Activated CD4-positive, alpha-beta T cell treated with anti-CD3 and anti-CD28 coated beads for 36 hours (primary cell): ENCODE data around the gene FOXF2. TPM values are rescaled to one million over a fixed set of nuclear protein-coding genes. Genes with fewer than 3 reads are reported as not detected.

Experiments
- ATAC-seq: fragments of 200-7000 bp; cut with Tn5 transposase; one replicate; pipeline ENCODE4 v1.10.0; 2021; ENCODE audit warnings: mild to moderate bottlenecking, moderate library complexity
- CTCF ChIA-PET: fragments of 350-600 bp; sonication (Branson Sonifier 250); formaldehyde crosslinking; loops from one replicate; lab custom pipeline; 2021; ENCODE audit warnings: antibody characterized with exemption; lab: Charles Lee
- POLR2A ChIA-PET: fragments of 350-600 bp; sonication (Branson Sonifier 250); formaldehyde crosslinking; loops from one replicate; lab custom pipeline; 2021; ENCODE audit warnings: antibody characterized with exemption, inconsistent platforms; lab: Charles Lee
- DNase-seq: peaks from one replicate; pipeline ENCODE4 v3.0.0-alpha.2; 2020
- H3K27ac Mint-ChIP-seq: one replicate; pipeline ENCODE4 v1.8.0; 2021; ENCODE audit warnings: mixed read lengths
- H3K27me3 Mint-ChIP-seq: one replicate; pipeline ENCODE4 v1.8.0; 2021; ENCODE audit warnings: mixed read lengths
- H3K36me3 Mint-ChIP-seq: one replicate; pipeline ENCODE4 v1.8.0; 2021; ENCODE audit warnings: low read depth, mixed read lengths
- H3K4me1 Mint-ChIP-seq: one replicate; pipeline ENCODE4 v1.8.0; 2021; ENCODE audit warnings: mixed read lengths
- H3K4me3 Mint-ChIP-seq: one replicate; pipeline ENCODE4 v1.8.0; 2021; ENCODE audit warnings: mild to moderate bottlenecking, moderate library complexity, mixed read lengths
- H3K9me3 Mint-ChIP-seq: one replicate; pipeline ENCODE4 v1.8.0; 2021; ENCODE audit warnings: low read depth, mixed read lengths
- intact Hi-C, 2 experiments: fragments of 100-400 bp; cut with DNase I in 1 of 2; cut with micrococcal nuclease in 1 of 2; formaldehyde crosslinking; loops; one replicate each; pipeline versions ENCODE4 v1.14.2 to v1.15.1; 2022 to 2024; cut with DNase I, micrococcal nuclease
- microRNA-seq: library from miRNA; unstranded; fragments of <30 nt; microRNA quantifications from one replicate; pipeline ENCODE4 v1.2.0, GENCODE V29; 2021; ENCODE audit warnings: borderline replicate concordance
- total RNA-seq, 2 experiments: library from RNA; stranded (reverse); gene quantifications; one replicate each; pipeline ENCODE4 v1.2.3, GENCODE V29; 2021

Gene FOXF2
- total RNA-seq, 2 experiments from 2014 or later = not detected

- CTCF ChIA-PET = interaction anchor here (0.6 to 1.8 kb wide), 16 partner anchors 10 to 1212 kb away, joined by 3 to 11 read pairs (median 3); no protein-coding TSS in a partner anchor
- Mint-ChIP-seq H3K4me3 (no peak overlapping the region), H3K27me3 (peaks cover 34% of the 10 kb centered on the region), H3K27ac (no peak overlapping the region), H3K4me1 (peaks cover 4% of the 10 kb centered on the region), H3K9me3 (no peaks in the 10 kb centered on the region), H3K36me3 (no peaks in the 10 kb centered on the region)
- DNase-seq (peak; percentile 61), ATAC-seq (peak; percentile 78)
- POLR2A ChIA-PET = no interaction called here
- intact Hi-C loops = loop anchor here in 1 of 2 experiments (1.0 to 5.0 kb wide), 4 partner anchors 40 to 844 kb away; no protein-coding TSS in a partner anchor
These were observed 47.2 kb downstream of the FOXF2 start for GRCh38 chr6:1436334-1437306.

GRCh38 chr6:1437553-1438406, 48.4 kb downstream of the FOXF2 start:
- H3K27me3 Mint-ChIP-seq = peaks cover 35% of the 10 kb centered on the region
- no peak overlapping the region for H3K27ac Mint-ChIP-seq
- POLR2A ChIA-PET = interaction anchor here (0.5 kb wide), 1 partner anchor 963 kb away, joined by 3 read pairs; no protein-coding TSS in a partner anchor
- peaks cover 3% of the 10 kb centered on the region for H3K9me3 Mint-ChIP-seq
- no peak for DNase-seq
- CTCF ChIA-PET = interaction anchor here (0.7 to 1.0 kb wide), 2 partner anchors 823 to 1252 kb away, joined by 3 to 4 read pairs; no protein-coding TSS in a partner anchor
- peaks cover 4% of the 10 kb centered on the region for H3K4me1 Mint-ChIP-seq
- H3K4me3 Mint-ChIP-seq = no peak overlapping the region
- intact Hi-C loops = loop anchor here in 1 of 2 experiments (2.0 to 5.0 kb wide), 2 partner anchors 41 to 845 kb away; no protein-coding TSS in a partner anchor
- no peaks in the 10 kb centered on the region for H3K36me3 Mint-ChIP-seq
- ATAC-seq = no peak

- ATAC-seq = no peak
- POLR2A ChIA-PET = interaction anchor here (0.5 kb wide), 1 partner anchor 964 kb away, joined by 3 read pairs; no protein-coding TSS in a partner anchor
- Mint-ChIP-seq H3K27ac (no peak overlapping the region), H3K27me3 (peaks cover 32% of the 10 kb centered on the region), H3K9me3 (peaks cover 3% of the 10 kb centered on the region), H3K4me1 (peaks cover 4% of the 10 kb centered on the region), H3K4me3 (no peak overlapping the region), H3K36me3 (no peaks in the 10 kb centered on the region)
- DNase-seq = no peak
- intact Hi-C loops = loop anchor here in 1 of 2 experiments (5.0 kb wide), 1 partner anchor 846 kb away; no protein-coding TSS in a partner anchor
- CTCF ChIA-PET = interaction anchor here (0.7 kb wide), 1 partner anchor 1253 kb away, joined by 4 read pairs; no protein-coding TSS in a partner anchor
These were observed 49.1 kb downstream of the FOXF2 start for GRCh38 chr6:1438471-1438881.

- no peak overlapping the region for H3K4me3 Mint-ChIP-seq
- CTCF ChIA-PET = interaction anchor here (0.7 to 1.3 kb wide), 2 partner anchors 17 to 149 kb away, joined by 3 to 4 read pairs; no protein-coding TSS in a partner anchor
- no peaks in the 10 kb centered on the region for H3K36me3 Mint-ChIP-seq
- DNase-seq = no peak
- intact Hi-C loops = loop anchor here in 1 of 2 experiments (5.0 kb wide), 1 partner anchor 847 kb away; no protein-coding TSS in a partner anchor
- H3K4me1 Mint-ChIP-seq = peaks cover 4% of the 10 kb centered on the region
- peaks cover 32% of the 10 kb centered on the region for H3K27me3 Mint-ChIP-seq
- peaks cover 3% of the 10 kb centered on the region for H3K9me3 Mint-ChIP-seq
- no peak overlapping the region for H3K27ac Mint-ChIP-seq
- ATAC-seq = no peak
- POLR2A ChIA-PET = no interaction called here
These were observed 50.0 kb downstream of the FOXF2 start for GRCh38 chr6:1439349-1439748.

GRCh38 chr6:1442929-1443328, 53.6 kb downstream of the FOXF2 start:
- H3K36me3 Mint-ChIP-seq = no peaks in the 10 kb centered on the region
- CTCF ChIA-PET = no interaction called here
- intact Hi-C loops = no loop called here

More at GRCh38 chr6:1442929-1443328, 53.6 kb downstream of the FOXF2 start:
- H3K27ac Mint-ChIP-seq = no peak overlapping the region
- peaks cover 8% of the 10 kb centered on the region for H3K27me3 Mint-ChIP-seq
- no peak for DNase-seq
- peaks cover 3% of the 10 kb centered on the region for H3K9me3 Mint-ChIP-seq
- no peak overlapping the region for H3K4me3 Mint-ChIP-seq
- POLR2A ChIA-PET = no interaction called here
- no peaks in the 10 kb centered on the region for H3K4me1 Mint-ChIP-seq
- ATAC-seq = no peak

Small RNAs within 50 kb of the gene (microRNA-seq; reads per million reads assigned to microRNA genes)
- gene MIR6720 = not detected

Other genes starting within 250 kb of the FOXF2 start
- not detected for gene FOXQ1, start 77.5 kb upstream of the FOXF2 start, total RNA-seq
- under 1 TPM; 0.04 to 0.05 TPM for gene FOXC1, start 220.3 kb downstream of the FOXF2 start, total RNA-seq